GM19395 (cell line): ENCODE measurements around the gene ZBTB22.

ENCODE experiments used
- ATAC-seq: cut with Tn5 transposase; IDR thresholded peaks from one replicate; pipeline ENCODE4 v1.9.1; 2021; ENCODE audit warnings: mild to moderate bottlenecking, moderate library complexity; ENCODE audit not compliant: unreplicated experiment

Gene ZBTB22

DNA sequence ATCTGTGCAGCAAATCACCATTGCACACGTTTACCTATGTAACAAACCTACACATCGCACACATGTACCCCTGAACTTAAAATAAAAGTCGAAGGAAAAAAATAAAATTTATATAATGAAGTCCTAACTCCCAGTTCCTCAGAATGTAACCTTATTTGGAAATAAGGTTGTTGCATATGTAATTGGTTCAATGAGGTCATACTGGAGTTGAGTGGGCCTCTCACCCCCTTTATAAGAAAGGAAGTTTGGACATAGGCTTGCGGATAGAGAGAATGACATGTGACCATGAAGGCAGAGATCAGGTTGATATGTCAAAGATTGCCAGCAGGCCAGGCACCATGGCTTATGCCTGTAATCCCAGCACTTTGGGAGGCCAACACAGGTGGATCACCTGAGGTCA, 16.1 kb upstream of the ZBTB22 start:
- ATAC-seq: no peak

DNA sequence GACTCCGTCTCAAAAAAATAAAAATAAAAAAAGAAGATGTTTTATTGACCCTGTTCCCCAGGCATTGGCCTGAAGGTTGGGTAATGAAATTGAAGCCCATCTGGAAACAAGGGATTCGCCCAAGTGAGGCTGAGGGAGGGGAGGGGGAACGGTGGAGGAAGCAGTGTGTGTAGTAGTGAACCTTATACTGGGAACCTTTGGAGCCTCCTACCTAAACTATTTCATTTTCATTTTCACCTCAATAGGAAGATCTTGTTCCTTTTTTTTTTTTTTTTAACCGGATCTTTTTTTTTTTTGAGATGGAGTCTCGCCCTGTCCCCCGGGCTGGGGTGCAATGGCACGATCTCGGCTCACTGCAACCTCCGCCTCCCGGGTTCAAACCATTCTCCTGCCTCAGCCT, 13.2 kb upstream of the ZBTB22 start:
- ATAC-seq: no peak

DNA sequence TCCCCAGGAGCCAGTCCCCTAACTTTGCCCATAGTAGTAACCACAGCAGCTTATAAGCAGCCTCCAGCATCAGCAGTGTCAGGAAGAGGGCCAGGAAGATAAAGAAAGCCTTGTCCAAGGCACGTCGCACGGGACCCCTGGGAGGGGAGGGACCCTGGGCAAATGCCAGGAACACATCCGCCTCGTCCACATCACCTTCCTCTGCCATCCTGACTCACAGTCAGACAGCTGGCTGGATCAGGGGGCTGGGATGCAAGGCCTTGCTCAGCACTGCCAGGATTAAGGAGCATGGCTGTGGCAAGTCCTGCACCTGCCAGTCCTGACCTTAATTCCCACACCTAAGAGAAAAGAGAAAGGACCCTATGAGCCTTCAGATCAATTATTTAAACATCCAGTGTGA, 11.5 kb upstream of the ZBTB22 start:
- ATAC-seq: no peak

DNA sequence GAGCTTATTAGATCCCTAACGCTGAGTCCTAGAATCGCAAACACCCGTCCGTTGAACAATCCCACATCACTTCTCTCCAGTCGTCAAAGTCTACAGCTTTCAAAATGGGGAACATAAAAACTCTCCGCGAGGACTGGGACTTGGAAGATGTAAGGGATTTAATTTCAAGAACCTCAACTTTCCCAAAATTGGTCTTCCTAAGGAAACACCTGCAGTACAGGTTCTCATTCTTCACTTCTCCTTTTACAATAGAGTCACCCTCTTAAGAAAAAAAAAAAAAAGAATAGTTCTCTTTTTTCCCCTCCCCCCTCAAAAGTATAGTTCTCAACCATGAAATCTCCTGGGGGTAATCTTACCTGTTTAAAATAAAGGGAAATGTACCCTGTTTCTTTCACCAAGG, 6.6 kb upstream of the ZBTB22 start:
- ATAC-seq: no peak

DNA sequence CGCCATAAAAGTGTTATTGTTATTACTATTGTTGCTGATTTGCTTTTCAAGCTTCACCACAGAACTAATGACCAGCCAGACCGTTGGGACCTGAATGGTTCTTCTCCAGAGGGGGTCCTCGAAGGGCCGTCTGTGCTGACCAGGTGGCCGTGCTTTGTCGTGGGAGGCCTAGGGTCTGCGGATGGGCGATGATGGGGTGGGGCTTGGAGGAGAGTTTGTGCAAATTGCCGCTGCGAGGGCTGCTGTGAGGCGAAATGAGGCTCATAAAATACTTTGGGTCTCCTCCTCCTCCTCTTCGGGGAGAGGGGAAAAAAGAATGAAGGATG, 6.0 kb upstream of the ZBTB22 start:
- ATAC-seq: peak; percentile 9

DNA sequence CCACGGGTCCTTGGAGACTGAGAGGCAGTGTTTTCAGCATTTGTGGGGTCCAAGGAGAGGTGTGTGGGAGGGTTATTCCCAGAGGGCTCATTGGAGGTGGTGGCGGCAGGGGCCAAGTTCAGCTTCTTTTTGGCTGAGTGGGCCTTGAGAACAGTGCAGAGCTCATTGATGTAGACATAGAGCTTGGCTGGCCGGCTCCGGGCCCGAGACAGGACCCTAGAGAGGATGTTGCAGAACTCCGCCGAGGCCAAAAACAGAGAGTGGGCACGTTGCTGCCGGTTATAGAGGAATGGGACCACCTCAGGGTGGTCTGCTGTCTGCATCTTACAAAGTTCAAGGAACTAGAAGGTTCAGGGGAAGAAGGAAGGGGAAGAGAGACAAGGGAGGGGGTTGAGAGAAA, 3.7 kb upstream of the ZBTB22 start:
- no peak for ATAC-seq

DNA sequence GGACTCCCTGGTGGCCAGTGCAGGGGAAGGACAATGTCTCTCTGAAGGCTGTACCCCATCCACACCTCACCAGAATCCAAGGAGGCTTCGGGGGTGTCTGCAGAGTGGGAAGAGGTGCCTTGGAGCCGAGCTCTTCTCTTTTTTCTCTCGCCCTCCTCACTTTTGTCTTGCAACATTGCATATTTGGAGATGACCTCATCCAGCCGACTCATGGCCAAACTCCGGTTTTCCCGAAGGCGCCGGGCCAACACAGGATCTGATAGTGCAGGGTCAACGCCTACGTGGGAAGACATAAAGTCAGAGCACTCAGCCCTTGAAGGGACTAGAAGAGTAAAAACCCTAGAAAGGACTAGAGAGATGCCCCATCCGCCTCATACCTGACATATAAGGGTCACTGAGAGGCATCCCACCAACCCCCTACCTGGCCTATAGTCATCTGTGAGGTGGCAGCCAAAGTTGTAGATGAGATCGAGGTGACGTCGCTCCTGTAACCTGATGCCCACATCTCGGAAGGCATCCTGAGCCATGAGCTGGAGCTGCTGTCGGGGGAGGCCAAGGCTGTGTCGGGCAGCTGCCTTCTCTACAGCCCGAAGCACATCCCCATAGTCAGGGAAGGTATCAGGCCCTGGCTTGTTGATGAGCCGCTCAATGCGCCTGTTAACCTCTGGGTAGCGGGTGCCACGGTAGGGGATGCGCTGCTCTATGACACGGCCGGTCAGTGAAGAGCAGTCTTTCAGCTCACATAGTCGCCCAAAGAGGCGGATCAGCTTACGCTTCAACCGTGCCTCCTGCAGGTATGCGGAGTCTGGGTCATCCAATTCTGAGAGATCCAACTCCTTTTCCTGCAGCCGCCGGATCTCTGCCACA, 3.0 kb upstream of the ZBTB22 start:
- no peak for ATAC-seq

DNA sequence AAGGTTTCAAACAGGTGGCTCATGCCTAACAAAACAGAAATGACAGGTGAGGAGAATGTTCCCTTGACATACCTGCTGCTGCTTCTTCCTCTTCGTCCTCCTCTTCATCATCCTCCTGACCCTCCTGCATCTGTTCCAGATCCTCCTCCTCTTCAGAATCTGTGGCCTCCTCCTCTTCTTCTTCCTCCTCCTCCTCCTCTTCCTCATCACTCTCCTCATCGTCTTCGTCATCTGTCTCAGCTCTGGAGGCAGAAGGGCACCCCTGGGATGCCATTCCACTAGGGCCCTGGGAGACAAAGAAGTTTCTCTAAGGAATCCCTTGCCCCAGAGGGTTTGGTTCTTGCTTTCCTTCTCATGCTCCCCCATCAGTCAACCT, 2.4 kb upstream of the ZBTB22 start:
- ATAC-seq: no peak

DNA sequence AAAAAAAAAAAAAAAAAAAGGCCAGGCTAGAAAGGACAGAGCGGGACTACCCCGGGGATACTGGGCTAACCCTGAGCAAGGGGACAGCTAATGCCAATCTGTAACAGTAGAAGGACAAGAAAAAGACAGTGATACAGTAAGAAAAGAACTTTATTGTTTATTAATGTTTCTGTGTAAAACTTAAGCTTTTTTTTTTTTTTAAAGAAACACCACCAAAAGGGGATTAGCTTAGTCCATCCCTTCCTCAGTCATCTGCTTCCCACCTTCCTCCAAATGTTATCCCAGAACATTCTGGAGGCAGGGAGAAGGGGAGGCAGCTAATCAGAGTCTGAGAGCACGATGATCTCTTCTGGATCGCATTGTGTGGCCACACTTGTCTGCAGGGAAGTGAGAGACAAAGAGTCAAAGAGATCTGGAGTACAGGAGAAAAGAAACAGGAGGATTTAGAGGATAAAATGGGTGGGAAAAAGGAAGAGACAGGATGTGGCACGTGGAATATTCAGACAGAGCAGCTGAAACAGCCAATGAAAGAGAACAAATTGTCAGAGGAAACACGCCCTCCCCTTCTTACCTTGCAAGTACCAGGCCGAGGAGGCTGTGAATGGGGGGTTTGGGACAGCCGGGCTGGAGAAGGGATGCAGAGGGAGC, 1.0 kb upstream of the ZBTB22 start:
- no peak for ATAC-seq

DNA sequence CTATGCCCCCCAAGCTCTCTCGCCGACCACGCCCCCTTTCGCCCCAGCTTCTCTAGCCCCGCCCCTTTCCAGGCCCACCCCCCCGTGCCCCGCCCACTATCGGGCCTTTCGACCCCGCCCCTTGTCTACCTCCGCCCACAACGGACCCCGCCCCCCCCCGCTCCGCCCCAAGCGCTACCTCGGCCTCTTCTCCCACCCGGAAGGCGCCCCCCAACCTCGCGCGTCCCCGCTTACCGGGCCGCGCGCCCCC, 200 bp downstream of the ZBTB22 start:
- no peak for ATAC-seq

DNA sequence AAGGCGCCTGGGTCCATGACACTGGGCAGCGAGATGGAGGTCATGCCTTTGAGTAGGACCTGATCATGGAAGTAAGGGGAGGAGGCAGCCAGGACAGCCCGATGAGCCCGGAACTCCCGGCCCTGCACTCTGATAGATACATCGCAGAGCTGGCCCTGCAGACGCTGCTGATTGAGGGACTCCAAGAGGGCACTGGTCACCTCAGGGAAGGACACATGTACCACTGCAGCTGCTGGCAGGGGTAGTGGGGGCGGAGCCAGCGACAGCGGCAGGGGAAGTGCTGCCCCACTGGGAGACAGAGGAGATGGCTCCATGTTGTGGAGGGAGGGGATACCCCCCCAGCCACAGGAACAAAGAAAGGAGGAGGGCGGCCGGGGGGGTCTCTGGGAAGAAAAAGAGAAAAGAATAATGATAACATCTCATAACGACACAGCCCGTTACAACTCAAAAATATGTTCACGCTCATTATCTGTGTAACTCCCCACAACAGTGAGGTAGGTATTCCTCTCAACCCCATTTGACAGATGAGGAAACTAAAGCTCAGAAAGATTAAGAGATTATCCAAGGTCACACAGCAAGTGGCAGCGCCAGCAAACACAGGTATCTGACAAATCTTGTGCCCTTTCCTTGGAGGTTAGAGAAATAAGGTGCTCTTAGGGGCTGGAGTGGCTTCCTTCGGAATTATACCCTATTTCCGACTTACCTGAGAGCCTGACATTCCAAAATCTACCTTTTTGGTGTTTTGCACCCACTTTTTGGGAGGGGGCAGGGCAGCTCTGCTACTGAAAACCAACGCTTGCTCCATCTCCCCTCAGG, 733 bp downstream of the ZBTB22 start:
- ATAC-seq: no peak

DNA sequence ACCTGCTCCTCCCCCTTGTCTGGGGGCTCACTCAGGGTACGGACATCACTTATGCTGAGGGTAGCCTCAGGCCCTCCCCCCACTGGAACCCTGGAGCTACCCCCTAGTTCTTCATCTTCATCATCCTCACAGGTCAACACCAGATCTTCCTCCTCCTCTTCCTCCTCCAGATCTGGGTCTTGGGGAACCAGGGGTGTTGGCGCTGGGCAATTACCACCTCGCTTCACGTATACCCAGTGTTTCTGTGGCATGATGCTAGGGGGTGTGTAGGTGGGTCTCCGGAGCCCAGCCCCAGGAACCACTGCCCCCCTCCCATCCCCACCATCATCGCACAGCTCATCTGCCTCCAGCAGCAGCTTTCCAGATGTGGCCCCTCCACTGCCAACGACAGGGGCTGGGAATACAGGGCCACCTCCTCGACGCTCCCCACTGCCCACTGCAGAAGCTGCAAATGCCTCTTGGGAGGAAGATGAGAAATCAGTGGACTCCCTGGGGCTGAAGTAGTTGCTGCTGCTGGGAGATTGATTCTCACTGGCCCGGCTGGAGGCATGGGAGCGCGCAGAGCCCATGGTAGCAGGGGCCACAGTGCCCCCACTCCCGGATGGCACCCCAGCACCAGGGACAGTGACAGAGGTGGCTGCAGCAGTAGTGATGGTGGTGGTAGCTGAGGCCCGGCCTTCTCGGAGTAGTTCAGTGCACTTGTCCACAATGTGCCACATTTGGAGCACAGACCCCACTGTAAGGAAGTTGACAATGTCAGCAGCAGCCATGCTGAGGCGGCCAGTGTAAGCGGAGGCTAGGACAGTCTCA, 1.5 kb downstream of the ZBTB22 start:
- ATAC-seq: no peak

DNA sequence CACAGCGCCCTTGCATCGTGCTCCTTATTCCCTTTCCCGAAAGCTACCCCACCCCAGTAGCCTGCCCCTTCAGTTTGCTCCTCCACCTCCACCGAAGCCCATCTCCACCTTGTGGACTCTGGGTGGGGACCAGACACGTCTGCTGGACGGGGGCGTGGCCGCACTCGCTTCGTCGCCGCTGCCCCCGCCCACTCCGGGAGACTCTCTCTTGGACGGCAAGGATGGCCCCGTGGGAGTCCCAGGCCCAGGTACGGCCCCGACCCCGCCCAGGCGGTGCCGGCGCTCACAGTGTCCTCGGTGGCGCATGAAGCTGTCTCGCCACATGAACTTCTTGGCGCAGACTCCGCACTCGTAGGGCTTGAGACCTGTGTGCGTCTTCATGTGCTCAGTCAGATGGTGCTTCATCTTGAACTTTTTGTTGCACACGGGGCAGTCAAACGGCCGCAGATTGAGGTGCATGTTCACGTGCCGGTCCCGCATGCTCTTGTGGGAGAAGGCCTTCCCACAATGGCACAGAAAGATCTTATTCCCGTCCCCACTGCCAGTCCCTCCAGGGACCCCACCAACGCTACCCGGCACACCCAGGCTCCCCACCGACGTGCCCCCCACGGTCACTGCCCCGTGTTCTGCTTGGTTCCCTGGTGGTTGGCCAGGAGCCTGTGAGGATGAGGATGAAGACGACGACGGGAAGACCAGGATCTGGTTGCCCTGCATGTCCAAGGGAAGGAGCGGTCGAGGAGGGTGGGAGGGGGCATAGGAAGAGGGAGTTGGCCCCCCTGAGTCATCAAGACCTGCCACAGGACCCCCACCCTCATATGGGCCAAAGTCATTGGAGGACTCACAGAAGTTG, 2.4 kb downstream of the ZBTB22 start:
- no peak for ATAC-seq

DNA sequence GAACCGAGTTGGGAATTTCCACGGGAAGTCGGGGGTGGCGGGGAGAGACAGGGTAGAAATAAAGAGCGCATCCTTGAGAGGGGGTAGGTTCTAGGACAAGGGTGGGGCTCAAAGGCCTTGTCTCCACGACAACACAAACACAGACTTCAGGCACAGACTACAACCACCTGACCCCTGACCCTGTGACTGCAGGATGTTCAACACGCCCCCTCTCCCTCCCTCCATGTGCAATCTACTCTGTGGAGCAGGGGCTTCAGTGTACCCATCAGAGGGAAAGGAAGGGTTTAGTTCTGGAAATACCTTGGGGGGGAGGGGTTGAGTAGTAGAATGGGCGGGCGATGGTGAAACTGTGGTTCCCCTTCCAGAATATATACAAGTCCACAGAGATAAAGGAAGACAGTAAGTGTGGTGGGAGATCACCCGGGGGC, 3.0 kb downstream of the ZBTB22 start:
- ATAC-seq: no peak

DNA sequence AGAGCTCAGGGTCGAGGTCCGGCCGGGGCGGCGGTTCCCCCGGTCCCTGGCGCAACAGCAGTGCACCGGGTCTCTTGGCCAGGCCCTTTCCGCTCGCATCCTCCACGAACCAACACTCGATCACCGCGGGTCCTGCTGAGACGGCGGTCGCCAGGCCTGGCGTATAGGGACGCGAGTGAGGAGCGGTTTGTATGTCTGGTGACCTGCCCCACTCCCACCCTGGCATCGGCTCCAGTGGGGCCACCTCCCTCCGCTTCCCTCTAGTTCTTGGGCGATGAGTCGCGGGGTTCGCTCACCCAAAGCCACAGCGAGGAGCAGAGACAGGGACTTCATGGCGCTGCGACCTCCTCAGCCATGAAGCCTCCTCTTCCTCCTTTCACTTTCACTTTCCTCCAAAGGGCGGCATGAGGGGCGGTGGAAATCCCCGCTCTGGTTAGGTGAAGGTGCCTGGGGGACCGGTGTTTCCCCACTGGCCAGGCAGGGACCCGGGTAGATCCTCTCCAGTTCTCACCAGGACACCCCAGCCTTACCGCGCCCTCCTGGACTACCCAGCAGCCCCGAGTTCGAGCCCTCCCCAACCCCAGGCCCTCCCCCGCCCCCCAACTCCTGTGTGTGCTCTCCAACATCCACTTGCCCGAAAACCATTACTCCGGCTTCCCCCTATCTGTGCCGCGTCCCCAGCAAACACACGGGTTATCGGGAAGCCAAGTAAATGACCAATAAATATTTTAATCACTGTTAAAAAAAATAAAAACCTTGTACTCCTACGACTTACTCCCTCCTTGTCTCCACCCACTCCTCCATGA, 3.6 kb downstream of the ZBTB22 start, which contains the start of gene TAPBP:
Gene TAPBP, minus strand, starts transcription at position 370 of the 806 bp plus-strand sequence. Its CDS starts 37 bp downstream, at position 333.
- peak; percentile 50 for ATAC-seq

DNA sequence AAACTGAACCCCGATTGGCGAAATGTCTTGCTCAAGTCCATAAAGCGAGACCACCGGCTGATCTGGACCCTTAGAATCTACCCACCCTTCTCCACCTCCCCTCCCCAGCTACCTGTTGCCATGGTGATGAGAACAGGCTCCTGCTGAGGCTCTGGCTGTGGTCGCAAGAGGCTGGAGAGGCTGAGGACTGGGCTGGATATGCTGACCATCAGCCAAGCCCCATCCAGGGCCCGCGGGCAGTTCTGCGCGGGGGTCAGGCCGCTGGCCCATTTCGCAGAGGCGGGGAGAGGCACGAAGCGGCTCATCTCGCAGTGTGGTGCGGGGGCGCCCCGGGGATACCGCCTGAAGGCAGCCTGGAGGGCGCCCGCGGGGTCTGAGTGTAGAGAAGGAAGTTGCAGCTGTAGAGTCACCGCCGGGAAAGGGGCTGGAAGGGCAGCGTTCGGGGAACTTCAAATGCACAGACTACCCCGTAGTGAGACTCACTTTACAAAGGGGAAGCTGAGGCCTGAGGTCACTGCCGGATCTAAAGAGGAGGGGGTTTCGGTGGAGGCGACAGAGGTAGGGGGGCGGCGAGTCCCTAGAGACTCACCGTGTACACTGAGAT, 4.3 kb downstream of the ZBTB22 start:
- peak; percentile 2 for ATAC-seq

DNA sequence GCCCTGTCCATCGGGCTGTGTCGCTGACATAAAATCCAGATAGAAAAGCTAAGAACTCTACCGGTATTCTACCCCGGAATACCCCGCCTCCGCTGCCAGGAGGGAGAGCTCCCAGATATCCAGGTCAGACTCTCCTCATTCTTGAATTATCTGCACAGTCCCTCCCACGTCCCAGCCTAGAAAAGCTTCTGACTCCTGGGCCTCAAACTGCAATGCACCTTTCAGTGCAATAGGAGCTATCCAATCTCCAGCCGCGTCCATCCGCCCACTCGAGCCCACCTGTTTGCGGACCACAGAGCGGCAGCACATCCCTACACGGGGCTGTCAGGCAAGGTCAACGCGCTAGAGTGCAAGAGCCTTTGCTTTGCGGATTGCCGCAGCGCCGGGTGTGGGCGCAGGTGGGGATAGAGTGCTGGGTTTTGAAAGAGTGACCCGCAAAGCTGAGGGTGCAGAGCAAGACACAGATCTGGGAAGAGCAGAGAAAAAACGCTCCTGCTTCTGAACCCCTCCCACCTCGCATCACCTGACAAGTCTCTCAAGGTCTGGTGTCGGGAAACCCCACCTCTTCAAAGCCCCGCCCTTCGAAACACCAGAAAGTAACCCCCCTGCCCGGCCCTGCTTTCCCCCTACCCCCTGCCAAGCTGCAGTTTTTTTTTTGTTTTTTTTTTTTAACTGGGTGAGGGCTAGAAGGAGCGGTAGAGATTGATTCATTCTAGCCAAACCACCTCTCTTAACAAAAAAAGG, 5.0 kb downstream of the ZBTB22 start:
- peak; percentile 39 for ATAC-seq

DNA sequence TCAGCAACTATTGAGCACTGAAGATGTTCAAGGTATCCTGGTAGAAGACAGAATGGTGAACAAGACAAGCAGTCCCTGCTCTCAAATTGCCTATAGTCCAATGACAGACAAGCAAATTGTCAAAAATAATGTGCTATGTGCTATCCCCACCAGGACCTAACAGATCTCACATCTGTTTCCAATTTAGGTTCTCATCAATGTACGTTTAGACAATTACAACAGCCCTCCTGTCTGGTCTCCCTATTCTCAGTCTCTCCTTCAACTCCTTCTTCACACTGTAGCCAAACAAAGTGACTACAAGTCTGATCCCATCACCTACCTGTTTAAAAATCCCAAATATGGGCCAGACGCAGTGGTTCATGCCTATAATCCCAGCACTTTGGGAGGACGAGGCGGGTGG, 11.2 kb downstream of the ZBTB22 start:
- no peak for ATAC-seq
